Neuronal stem cell (in vitro differentiated cells): Measurements from ENCODE around the gene OPRL1.

Source experiments
- DNase-seq: peaks from one replicate; pipeline ENCODE4 v3.0.0-alpha.2; 2013; ENCODE audit warnings: low spot score
- H2AFZ ChIP-seq: one replicate; pipeline ENCODE4 v1.6.1; 2013; ENCODE audit warnings: mild to moderate bottlenecking, low read length, inconsistent platforms
- H2AK5ac ChIP-seq: 2 replicates; pipeline ENCODE4 v1.6.1; 2013; ENCODE audit warnings: low read depth, mild to moderate bottlenecking, inconsistent platforms, low read length, moderate library complexity, mixed read lengths
- H2BK120ac ChIP-seq: 2 replicates; pipeline ENCODE4 v1.6.1; 2013; ENCODE audit warnings: low read depth, mild to moderate bottlenecking, inconsistent platforms, low read length, moderate library complexity, mixed read lengths
- H2BK12ac ChIP-seq: one replicate; pipeline ENCODE4 v1.6.1; 2013; ENCODE audit warnings: low read length, inconsistent platforms
- H2BK15ac ChIP-seq: 2 replicates; pipeline ENCODE4 v1.6.1; 2013; ENCODE audit warnings: mild to moderate bottlenecking, low read length, inconsistent platforms, mixed read lengths
- H2BK5ac ChIP-seq: one replicate; pipeline ENCODE4 v1.6.1; 2013; ENCODE audit warnings: inconsistent platforms, mild to moderate bottlenecking, low read length, moderate library complexity
- H3K14ac ChIP-seq: one replicate; pipeline ENCODE4 v1.6.1; 2013; ENCODE audit warnings: low read length, inconsistent platforms
- H3K18ac ChIP-seq: 2 replicates; pipeline ENCODE4 v1.6.1; 2013; ENCODE audit warnings: low read length, inconsistent platforms
- H3K23ac ChIP-seq: 2 replicates; pipeline ENCODE4 v1.6.1; 2013; ENCODE audit warnings: low read depth, mild to moderate bottlenecking, mixed read lengths, low read length, inconsistent platforms; ENCODE audit not compliant: poor library complexity
- H3K27ac ChIP-seq: replicated peaks from 3 replicates; pipeline ENCODE4 v1.5.1; 2013; ENCODE audit warnings: low read length, inconsistent platforms
- H3K27me3 ChIP-seq, 3 experiments: 2 replicates each; pipeline ENCODE4 v1.6.1; 2013; ENCODE audit warnings: low read length in 3 of 3, mild to moderate bottlenecking in 2 of 3, inconsistent platforms in 1 of 3, low read depth in 1 of 3, mixed read lengths in 1 of 3, moderate library complexity in 1 of 3; ENCODE audit not compliant: control insufficient read depth in 3 of 3, insufficient read depth in 3 of 3
- H3K36me3 ChIP-seq, 2 donors: replicated peaks in 1 of 2; 2 replicates each; pipeline ENCODE4 v1.6.1; 2013; ENCODE audit warnings: low read length in 2 of 2; ENCODE audit not compliant: control insufficient read depth in 2 of 2, insufficient read depth in 2 of 2
- H3K4ac ChIP-seq: 2 replicates; pipeline ENCODE4 v1.6.1; 2013; ENCODE audit warnings: inconsistent platforms, mild to moderate bottlenecking, low read length, moderate library complexity
- H3K4me1 ChIP-seq, 2 donors: 1 replicate in 1 of 2; 2 replicates in 1 of 2; pipeline ENCODE4 v1.6.1; 2013; ENCODE audit warnings: low read length in 2 of 2, low read depth in 1 of 2; ENCODE audit not compliant: control insufficient read depth in 2 of 2, insufficient read depth in 1 of 2
- H3K4me2 ChIP-seq: one replicate; pipeline ENCODE4 v1.6.1; 2013; ENCODE audit warnings: mild to moderate bottlenecking, low read length, inconsistent platforms; ENCODE audit not compliant: insufficient read depth, poor library complexity, severe bottlenecking
- H3K4me3 ChIP-seq, 2 donors: 2 replicates each; pipeline ENCODE4 v1.5.1; 2013; ENCODE audit warnings: low read length in 2 of 2, mild to moderate bottlenecking in 2 of 2, inconsistent platforms in 1 of 2, moderate library complexity in 1 of 2
- H3K79me1 ChIP-seq: one replicate; pipeline ENCODE4 v1.6.1; 2013; ENCODE audit warnings: low read depth, mild to moderate bottlenecking, inconsistent platforms, low read length, moderate library complexity
- H3K9ac ChIP-seq: one replicate; pipeline ENCODE4 v1.6.1; 2013; ENCODE audit warnings: mild to moderate bottlenecking, low read depth, low read length, inconsistent platforms; ENCODE audit not compliant: poor library complexity
- H3K9me3 ChIP-seq, 2 donors: replicated peaks in 1 of 2; 2 replicates each; pipeline versions ENCODE3 to v1.6.1; 2013; ENCODE audit warnings: low read length in 2 of 2, mild to moderate bottlenecking in 2 of 2, inconsistent platforms in 1 of 2, low read depth in 1 of 2, mixed read lengths in 1 of 2, moderate library complexity in 1 of 2; ENCODE audit not compliant: control insufficient read depth in 2 of 2, insufficient read depth in 1 of 2
- H4K8ac ChIP-seq: one replicate; pipeline ENCODE4 v1.6.1; 2013; ENCODE audit warnings: low read depth, mild to moderate bottlenecking, inconsistent platforms, low read length, moderate library complexity
- H4K91ac ChIP-seq: one replicate; pipeline ENCODE4 v1.6.1; 2013; ENCODE audit warnings: low read length, low read depth, mild to moderate bottlenecking, inconsistent platforms; ENCODE audit not compliant: poor library complexity
- WGBS, 2 donors: extraction: QIAGEN DNeasy Blood & Tissue Kit; methylation state at CpG; one replicate each; pipeline ENCODE4 v1.1.7; 2013; ENCODE audit warnings: missing lambda C conversion rate in 2 of 2, mixed read lengths in 1 of 2; ENCODE audit not compliant: insufficient read length in 2 of 2, insufficient replicate concordance in 1 of 2; ENCODE audit errors: extremely low coverage in 2 of 2; 5-methylcytosine and 5-hydroxymethylcytosine counted together

Gene OPRL1

DNA sequence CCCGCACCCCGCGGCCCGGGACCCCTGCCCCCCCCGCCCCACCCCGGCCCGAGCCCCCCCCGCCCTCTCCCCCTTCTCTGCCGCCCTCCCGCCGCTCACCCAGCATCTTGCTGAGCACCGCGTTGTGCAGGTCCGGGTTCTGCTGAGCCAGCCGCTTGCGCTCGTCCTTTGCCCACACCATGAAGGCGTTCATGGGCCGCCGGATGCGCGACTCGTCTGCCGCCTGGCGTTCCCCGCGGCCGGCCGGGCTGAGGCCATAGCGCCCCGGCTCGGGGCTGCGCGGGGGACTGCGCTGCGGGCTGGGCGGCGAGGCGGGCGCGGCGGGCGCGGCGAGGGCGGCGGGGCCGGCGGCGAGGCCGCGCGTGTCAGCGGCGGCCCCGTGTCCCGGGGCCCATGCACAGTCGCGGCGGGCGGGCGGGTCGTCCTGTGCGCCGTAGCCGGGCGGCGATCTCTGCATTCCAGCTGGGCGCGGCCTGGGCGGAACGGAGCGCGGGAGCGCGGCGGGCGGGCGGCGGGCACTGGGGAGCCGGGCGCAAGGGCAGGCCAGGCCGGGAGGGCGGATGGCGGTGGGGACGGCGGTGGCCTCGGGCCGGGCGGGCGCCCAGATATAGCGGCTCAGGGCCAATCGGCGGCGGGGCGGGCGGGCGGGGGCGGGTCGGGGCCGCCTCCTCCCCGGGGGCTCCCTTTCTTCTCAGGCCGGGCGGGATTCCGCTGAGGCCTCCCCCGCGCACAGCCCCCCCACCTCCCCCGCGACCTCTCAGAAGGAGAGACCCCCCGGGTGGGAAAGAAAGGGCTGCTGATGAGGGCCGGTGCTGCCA lies 30.6 kb upstream of the OPRL1 start, which contains the start of gene SOX18:
SOX18 (minus strand) TSS at position 580 of the 818 bp plus-strand sequence; CDS start at position 457, 123 bp downstream.
- Histone ChIP-seq H3K79me1 (no peaks in the 10 kb centered on the region), H2BK120ac (peak within 1 kb of the TSS; percentile 61), H2AFZ (peak within 1 kb of the TSS; percentile 68), H3K4ac (peak within 1 kb of the TSS; percentile 37), H3K4me3 (peak within 1 kb of the TSS; percentile 33 to 72), H2AK5ac (peak within 1 kb of the TSS; percentile 99), H3K14ac (peak within 1 kb of the TSS; percentile 99), H3K9ac (peak within 1 kb of the TSS; percentile 70), H3K23ac (peak within 1 kb of the TSS; percentile 73), H3K36me3 (no peaks in the 10 kb centered on the region), H2BK5ac (no peak within 1 kb of the TSS), H3K27ac (no peak within 1 kb of the TSS), H3K4me2 (peak within 1 kb of the TSS; percentile 80), H4K91ac (no peak within 1 kb of the TSS), H2BK12ac (peak within 1 kb of the TSS; percentile 41), H3K27me3 (peaks cover 25 to 93% (median 61%) of the 10 kb centered on the region in 3 experiments), H3K9me3 (peaks cover 0 to 2% of the 10 kb centered on the region in 2 donors), H4K8ac (no peak within 1 kb of the TSS), H2BK15ac (peak within 1 kb of the TSS; percentile 75), H3K18ac (peak within 1 kb of the TSS; percentile 89), H3K4me1 (peaks cover 8 to 19% of the 10 kb centered on the region in 2 donors)
- WGBS, 2 donors: no CpG with 5 or more reads among the region's 111 CpGs
- no peak for DNase-seq

DNA sequence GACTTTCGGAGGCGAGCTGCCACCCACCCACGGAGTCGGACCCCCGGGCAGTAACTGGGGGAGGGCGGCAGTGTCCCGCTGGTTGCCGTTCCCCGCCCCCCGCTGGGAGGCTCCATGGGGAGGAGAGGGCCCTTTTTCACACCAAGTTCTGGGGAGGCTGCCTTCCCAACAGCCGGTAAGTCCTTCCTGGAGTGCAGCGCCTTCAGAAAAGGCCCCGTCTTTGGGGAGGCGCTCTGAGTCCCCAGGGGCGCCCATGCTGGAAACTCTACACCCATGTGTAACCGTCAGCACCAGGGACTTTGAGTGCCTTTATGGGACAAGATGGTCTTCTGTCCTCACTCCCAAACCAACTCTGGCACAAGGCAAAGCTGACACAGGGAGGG lies 30.0 kb upstream of the OPRL1 start:
- Histone ChIP-seq H3K14ac (peak overlapping the region; percentile 99), H3K27me3 (peaks cover 23 to 87% (median 55%) of the 10 kb centered on the region in 3 experiments), H3K4me3 (peak overlapping the region in 1 of 2 donors; percentile 9), H3K36me3 (no peaks in the 10 kb centered on the region), H3K79me1 (no peaks in the 10 kb centered on the region), H3K4me2 (peak overlapping the region; percentile 18), H2BK15ac (peak overlapping the region; percentile 75), H2AK5ac (peak overlapping the region; percentile 99), H3K18ac (peak overlapping the region; percentile 89), H3K4me1 (peaks cover 12 to 22% of the 10 kb centered on the region in 2 donors), H3K23ac (no peak overlapping the region), H4K8ac (no peak overlapping the region), H3K9me3 (peaks cover 0 to 2% of the 10 kb centered on the region in 2 donors), H2BK12ac (peak overlapping the region; percentile 24), H2BK5ac (no peak overlapping the region), H2BK120ac (no peak overlapping the region), H3K9ac (peak overlapping the region; percentile 44), H3K27ac (no peak overlapping the region), H2AFZ (no peak overlapping the region), H4K91ac (no peak overlapping the region), H3K4ac (no peak overlapping the region)
- no CpG with 5 or more reads among the region's 16 CpGs for WGBS, 2 donors
- DNase-seq: no peak

DNA sequence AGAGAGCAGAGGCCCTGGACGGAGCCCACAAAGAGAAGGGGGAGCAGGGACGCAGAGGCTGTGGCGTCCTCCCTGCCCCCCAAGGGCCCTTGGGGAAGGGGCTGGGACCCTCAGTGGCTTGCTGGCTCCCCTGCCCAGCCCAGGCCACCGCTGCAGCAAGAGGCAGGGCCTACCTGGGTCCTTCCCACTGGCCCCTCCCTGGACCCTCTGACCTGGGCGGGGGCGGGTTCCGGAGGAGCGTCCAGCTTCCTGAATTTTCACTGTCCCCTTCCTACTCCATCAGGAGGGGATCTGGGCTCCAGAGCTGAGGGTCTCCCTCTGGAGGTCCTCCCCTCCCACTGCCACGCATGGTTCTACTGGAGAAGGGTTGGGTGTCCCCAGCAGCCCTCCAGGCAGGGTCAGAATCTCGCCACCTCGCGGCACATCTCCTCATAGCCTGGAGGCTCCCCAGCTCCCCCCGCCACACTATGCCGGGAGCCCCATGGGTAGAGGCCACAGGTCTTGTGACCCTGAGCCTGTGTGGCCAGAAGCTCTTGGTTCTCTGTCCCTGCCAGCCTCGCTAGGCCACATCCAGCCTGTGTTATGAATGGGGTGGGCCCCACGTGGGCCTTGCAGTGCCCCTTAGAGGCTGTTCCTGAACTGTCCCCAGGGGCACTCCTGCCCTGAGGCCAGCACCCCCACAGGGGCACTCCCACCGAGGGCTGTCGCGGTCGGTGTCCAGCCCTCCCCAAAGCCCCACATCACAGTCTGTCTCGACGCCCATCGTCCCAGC lies 29.4 kb upstream of the OPRL1 start:
- no CpG with 5 or more reads among the region's 23 CpGs for WGBS, 2 donors
- Histone ChIP-seq H3K9ac (no peak overlapping the region), H4K91ac (no peak overlapping the region), H3K9me3 (peaks cover 0 to 2% of the 10 kb centered on the region in 2 donors), H3K23ac (peak overlapping the region; percentile 65), H4K8ac (no peak overlapping the region), H2BK5ac (peak overlapping the region; percentile 90), H3K36me3 (no peaks in the 10 kb centered on the region), H3K4ac (peak overlapping the region; percentile 37), H2BK120ac (peak overlapping the region; percentile 61), H2BK15ac (peak overlapping the region; percentile 75), H2AK5ac (peak overlapping the region; percentile 99), H2AFZ (no peak overlapping the region), H3K4me2 (no peak overlapping the region), H3K14ac (no peak overlapping the region), H3K18ac (peak overlapping the region; percentile 89), H3K4me3 (no peak overlapping the region), H3K27ac (no peak overlapping the region), H3K79me1 (no peaks in the 10 kb centered on the region), H3K27me3 (peaks cover 23 to 81% (median 50%) of the 10 kb centered on the region in 3 experiments), H3K4me1 (peaks cover 15 to 22% of the 10 kb centered on the region in 2 donors), H2BK12ac (peak overlapping the region; percentile 24)
- no peak for DNase-seq
